ENCODE results near the gene WWOX. TPM values are rescaled to one million over a fixed set of nuclear protein-coding genes. Genes with fewer than 3 reads are reported as not detected.

WWOX gene
- total RNA-seq, 1 donor from 2014 or later: 8.9 TPM

- no peak for TF ChIP-seq CTCF (IDR thresholded peaks at IDR 0.05; ENCODE audit: borderline replicate concordance)
- no peak for DNase-seq
- H3K9me3 ChIP-seq (replicated peaks): peaks cover 2% of the 10 kb centered on the region
- intact Hi-C loops (cut with micrococcal nuclease): loop anchor here (10.0 kb wide), 1 partner anchor 59 kb away; no protein-coding TSS in a partner anchor
- H3K4me3 ChIP-seq: no peak overlapping the region
- H3K4me1 ChIP-seq: no peaks in the 10 kb centered on the region
- no peaks in the 10 kb centered on the region for H3K27me3 ChIP-seq (ENCODE audit: low read depth)
- H3K27ac ChIP-seq (replicated peaks): no peak overlapping the region
- no peaks in the 10 kb centered on the region for H3K36me3 ChIP-seq
Observed at GRCh38 chr16:78635807-78636206, 536.4 kb downstream of the WWOX start.

GRCh38 chr16:78638371-78638770 is 538.9 kb downstream of the WWOX start:
- Histone ChIP-seq H3K4me1 (no peaks in the 10 kb centered on the region), H3K36me3 (no peaks in the 10 kb centered on the region), H3K4me3 (no peak overlapping the region), H3K9me3 (replicated peaks) (no peaks in the 10 kb centered on the region), H3K27ac (replicated peaks) (no peak overlapping the region), H3K27me3 (ENCODE audit: low read depth) (no peaks in the 10 kb centered on the region)
- intact Hi-C loops (cut with micrococcal nuclease): loop anchor here (10.0 kb wide), 1 partner anchor 56 kb away; no protein-coding TSS in a partner anchor
- no peak for DNase-seq
- no peak for TF ChIP-seq CTCF (IDR thresholded peaks at IDR 0.05; ENCODE audit: borderline replicate concordance)

- H3K36me3 ChIP-seq: no peaks in the 10 kb centered on the region
- intact Hi-C loops (cut with micrococcal nuclease): loop anchor here (10.0 kb wide), 1 partner anchor 55 kb away; no protein-coding TSS in a partner anchor
- no peaks in the 10 kb centered on the region for H3K4me1 ChIP-seq
- no peaks in the 10 kb centered on the region for H3K27me3 ChIP-seq (ENCODE audit: low read depth)
- no peak for TF ChIP-seq CTCF (IDR thresholded peaks at IDR 0.05; ENCODE audit: borderline replicate concordance)
- DNase-seq: no peak
- no peak overlapping the region for H3K4me3 ChIP-seq
- no peak overlapping the region for H3K27ac ChIP-seq (replicated peaks)
- no peaks in the 10 kb centered on the region for H3K9me3 ChIP-seq (replicated peaks)
Observed at GRCh38 chr16:78639775-78640174, 540.3 kb downstream of the WWOX start.

- no peaks in the 10 kb centered on the region for H3K36me3 ChIP-seq
- H3K27ac ChIP-seq (replicated peaks): no peak overlapping the region
- intact Hi-C loops (cut with micrococcal nuclease): no loop called here
- no peaks in the 10 kb centered on the region for H3K27me3 ChIP-seq (ENCODE audit: low read depth)
- no peak overlapping the region for H3K4me3 ChIP-seq
- H3K4me1 ChIP-seq: peaks cover 8% of the 10 kb centered on the region
- H3K9me3 ChIP-seq (replicated peaks): no peaks in the 10 kb centered on the region
- no peak for DNase-seq
- TF ChIP-seq CTCF (IDR thresholded peaks at IDR 0.05; ENCODE audit: borderline replicate concordance): no peak
Observed at GRCh38 chr16:78640886-78641285, 541.4 kb downstream of the WWOX start.

- Histone ChIP-seq H3K4me1 (peaks cover 10% of the 10 kb centered on the region), H3K27me3 (ENCODE audit: low read depth) (no peaks in the 10 kb centered on the region), H3K27ac (replicated peaks) (no peak overlapping the region), H3K9me3 (replicated peaks) (no peaks in the 10 kb centered on the region), H3K4me3 (no peak overlapping the region), H3K36me3 (no peaks in the 10 kb centered on the region)
- no peak for DNase-seq
- intact Hi-C loops (cut with micrococcal nuclease): no loop called here
- TF ChIP-seq CTCF (IDR thresholded peaks at IDR 0.05; ENCODE audit: borderline replicate concordance): no peak
Observed at GRCh38 chr16:78641433-78641832, 542.0 kb downstream of the WWOX start.

Data from left ventricle myocardium inferior (tissue), 1 donor.